Measurements from ENCODE around the gene RNASET2. TPM values are rescaled to one million over a fixed set of nuclear protein-coding genes. Genes with fewer than 3 reads are reported as not detected.

The RNASET2 gene
- total and polyA plus RNA-seq, 2 donors (not counting 1 experiment from before 2014, with no cell fraction given): 12.9 to 18.0 TPM

GRCh38 chr6:166970776-166971175 lies 14.4 kb upstream of the RNASET2 start:
- no peaks in the 10 kb centered on the region for H4K20me1 ChIP-seq (ENCODE audit: control insufficient read depth, extremely low read depth, insufficient read depth, low read length)
- no peaks in the 10 kb centered on the region for H3K4me1 ChIP-seq (ENCODE audit: control insufficient read depth, extremely low read depth, insufficient read depth, low read length)
- H3K36me3 ChIP-seq (ENCODE audit: control insufficient read depth, insufficient read depth, low read length): no peaks in the 10 kb centered on the region
- no peaks in the 10 kb centered on the region for H3K27me3 ChIP-seq (ENCODE audit: control insufficient read depth, insufficient read depth, low read length)
- DNase-seq (ENCODE audit: low read depth in 2 of 2): no peak
- no peaks in the 10 kb centered on the region for H3K9me3 ChIP-seq (ENCODE audit: control insufficient read depth, insufficient read depth, low read depth, low read length)
- no peak overlapping the region for H3K9ac ChIP-seq (ENCODE audit: insufficient read depth, low read length)
- H3K4me3 ChIP-seq (replicated peaks in 1 of 4; ENCODE audit: control extremely low read depth in 1 of 4, insufficient read depth in 1 of 4, low read depth in 3 of 4, low read length in 4 of 4): no peak overlapping the region
- no peak overlapping the region for H2AFZ ChIP-seq (ENCODE audit: low read length)
- no peaks in the 10 kb centered on the region for H3K79me2 ChIP-seq (ENCODE audit: control insufficient read depth, insufficient read depth, low read length)
- TF ChIP-seq EZH2 (IDR thresholded peaks at IDR 0.05; ENCODE audit: low read length, missing control alignments) (no peak), CTCF (conservative IDR thresholded peaks at IDR 0.05 in 1 of 2, IDR thresholded peaks at IDR 0.05 in 1 of 2; ENCODE audit: low read depth in 1 of 2, low read length in 2 of 2) (no peak)
- no peak overlapping the region for H3K27ac ChIP-seq (ENCODE audit: insufficient read depth, low read length)
- no peak overlapping the region for H3K4me2 ChIP-seq (ENCODE audit: extremely low read depth, insufficient read depth, low read length)

GRCh38 chr6:166970091-166970490 lies 13.7 kb upstream of the RNASET2 start:
- H3K27me3 ChIP-seq (ENCODE audit: control insufficient read depth, insufficient read depth, low read length): no peaks in the 10 kb centered on the region
- no peak overlapping the region for H3K9ac ChIP-seq (ENCODE audit: insufficient read depth, low read length)
- H3K4me3 ChIP-seq (replicated peaks in 1 of 4; ENCODE audit: control extremely low read depth in 1 of 4, insufficient read depth in 1 of 4, low read depth in 3 of 4, low read length in 4 of 4): no peak overlapping the region
- H3K9me3 ChIP-seq (ENCODE audit: control insufficient read depth, insufficient read depth, low read depth, low read length): no peaks in the 10 kb centered on the region
- TF ChIP-seq CTCF (conservative IDR thresholded peaks at IDR 0.05 in 1 of 2, IDR thresholded peaks at IDR 0.05 in 1 of 2; ENCODE audit: low read depth in 1 of 2, low read length in 2 of 2): no peak
- TF ChIP-seq EZH2 (IDR thresholded peaks at IDR 0.05; ENCODE audit: low read length, missing control alignments): no peak
- H2AFZ ChIP-seq (ENCODE audit: low read length): no peak overlapping the region
- H3K36me3 ChIP-seq (ENCODE audit: control insufficient read depth, insufficient read depth, low read length): no peaks in the 10 kb centered on the region
- H3K27ac ChIP-seq (ENCODE audit: insufficient read depth, low read length): no peak overlapping the region
- no peaks in the 10 kb centered on the region for H3K4me1 ChIP-seq (ENCODE audit: control insufficient read depth, extremely low read depth, insufficient read depth, low read length)
- no peak overlapping the region for H3K4me2 ChIP-seq (ENCODE audit: extremely low read depth, insufficient read depth, low read length)
- DNase-seq (ENCODE audit: low read depth in 2 of 2): no peak
- H3K79me2 ChIP-seq (ENCODE audit: control insufficient read depth, insufficient read depth, low read length): no peaks in the 10 kb centered on the region
- H4K20me1 ChIP-seq (ENCODE audit: control insufficient read depth, extremely low read depth, insufficient read depth, low read length): no peaks in the 10 kb centered on the region

- no peaks in the 10 kb centered on the region for H3K9me3 ChIP-seq (ENCODE audit: control insufficient read depth, insufficient read depth, low read depth, low read length)
- no peak overlapping the region for H3K4me3 ChIP-seq (replicated peaks in 1 of 4; ENCODE audit: control extremely low read depth in 1 of 4, insufficient read depth in 1 of 4, low read depth in 3 of 4, low read length in 4 of 4)
- no peaks in the 10 kb centered on the region for H4K20me1 ChIP-seq (ENCODE audit: control insufficient read depth, extremely low read depth, insufficient read depth, low read length)
- no peak for TF ChIP-seq EZH2 (IDR thresholded peaks at IDR 0.05; ENCODE audit: low read length, missing control alignments)
- TF ChIP-seq CTCF (conservative IDR thresholded peaks at IDR 0.05 in 1 of 2, IDR thresholded peaks at IDR 0.05 in 1 of 2; ENCODE audit: low read depth in 1 of 2, low read length in 2 of 2): no peak
- H3K27me3 ChIP-seq (ENCODE audit: control insufficient read depth, insufficient read depth, low read length): no peaks in the 10 kb centered on the region
- no peak for DNase-seq (ENCODE audit: low read depth in 2 of 2)
- no peaks in the 10 kb centered on the region for H3K4me1 ChIP-seq (ENCODE audit: control insufficient read depth, extremely low read depth, insufficient read depth, low read length)
- H3K9ac ChIP-seq (ENCODE audit: insufficient read depth, low read length): no peak overlapping the region
- no peak overlapping the region for H3K27ac ChIP-seq (ENCODE audit: insufficient read depth, low read length)
- no peak overlapping the region for H3K4me2 ChIP-seq (ENCODE audit: extremely low read depth, insufficient read depth, low read length)
- H3K79me2 ChIP-seq (ENCODE audit: control insufficient read depth, insufficient read depth, low read length): no peaks in the 10 kb centered on the region
- no peaks in the 10 kb centered on the region for H3K36me3 ChIP-seq (ENCODE audit: control insufficient read depth, insufficient read depth, low read length)
- H2AFZ ChIP-seq (ENCODE audit: low read length): no peak overlapping the region
These were observed 13.1 kb upstream of the RNASET2 start for GRCh38 chr6:166969390-166970002.
